Measurements from ENCODE around the gene ZNF597. TPM values are rescaled to one million over a fixed set of nuclear protein-coding genes. Genes with fewer than 3 reads are reported as not detected.

Gene ZNF597
- total RNA-seq, 1 donor from 2014 or later = 2.1 TPM

DNA sequence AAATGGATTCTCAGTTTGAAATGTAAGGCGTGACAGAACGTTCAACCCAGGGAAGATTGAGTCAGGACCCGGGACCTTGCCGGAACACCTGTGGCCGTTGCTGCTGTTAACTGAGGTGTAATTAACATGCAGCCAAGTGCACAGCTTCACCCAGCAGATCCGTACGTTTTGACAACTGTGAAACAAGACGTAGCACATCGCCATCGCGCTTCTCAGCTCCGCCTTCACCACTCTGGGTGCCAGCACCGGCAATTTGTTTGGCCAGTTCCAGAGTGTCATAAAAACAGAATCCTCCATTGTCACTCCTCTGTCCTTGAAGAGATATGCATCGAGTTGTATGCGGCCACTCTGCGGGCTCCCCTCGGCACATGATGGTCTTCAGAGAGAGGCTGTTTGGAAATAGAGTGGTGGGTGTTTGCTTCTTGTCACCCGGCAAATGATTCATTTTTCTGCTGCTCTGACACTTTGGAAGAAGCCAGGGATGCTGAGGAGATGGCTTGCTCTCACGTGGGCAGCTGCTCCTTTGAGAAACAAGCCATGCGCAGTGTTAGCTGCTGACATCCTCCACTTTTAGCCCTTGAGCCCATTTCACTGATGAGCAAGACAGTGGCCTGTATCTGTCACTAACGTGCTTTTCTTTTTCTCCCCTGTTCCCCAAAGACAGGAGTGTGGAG, 22.7 kb upstream of the ZNF597 start:
- Histone ChIP-seq H3K9me3 (ENCODE audit: control insufficient read depth in 3 of 3, low read length in 3 of 3) (no peaks in the 10 kb centered on the region), H3K36me3 (ENCODE audit: control insufficient read depth in 3 of 3, insufficient read depth in 3 of 3, low read length in 3 of 3) (peaks cover 8 to 13% (median 10%) of the 10 kb centered on the region in 3 donors), H3K9ac (ENCODE audit: low read depth in 1 of 3, low read length in 3 of 3) (no peak overlapping the region), H3K4me1 (ENCODE audit: control insufficient read depth in 3 of 3, insufficient read depth in 3 of 3, low read length in 3 of 3) (peaks cover 45 to 66% (median 46%) of the 10 kb centered on the region in 3 donors), H3K4me3 (ENCODE audit: low read length in 3 of 3) (no peak overlapping the region), H3K27me3 (ENCODE audit: control insufficient read depth in 3 of 3, insufficient read depth in 3 of 3, low read length in 3 of 3) (no peaks in the 10 kb centered on the region), H3K27ac (ENCODE audit: low read depth, low read length) (no peak overlapping the region)

DNA sequence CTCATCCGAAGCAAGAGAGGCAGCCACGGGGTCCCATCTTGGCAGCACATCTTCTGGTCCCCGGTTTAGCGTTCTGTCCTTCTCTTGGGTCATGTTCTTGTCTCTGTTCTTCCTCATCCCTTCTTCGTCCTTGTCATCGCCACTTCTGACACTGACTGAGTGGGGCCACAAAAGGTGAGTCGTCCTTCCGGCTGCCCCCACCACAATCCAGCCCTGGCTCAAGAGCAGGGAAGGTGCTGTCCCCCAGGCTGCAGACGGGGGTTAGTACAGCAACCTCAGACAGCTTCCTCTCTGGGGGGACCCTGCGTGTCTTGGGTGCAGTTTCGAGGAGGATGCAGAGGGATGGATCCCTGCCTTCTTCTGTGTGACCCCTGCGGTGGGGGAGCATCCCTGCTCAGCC, 22.0 kb upstream of the ZNF597 start:
- Histone ChIP-seq H3K9ac (ENCODE audit: low read depth in 1 of 3, low read length in 3 of 3) (no peak overlapping the region), H3K4me1 (ENCODE audit: control insufficient read depth in 3 of 3, insufficient read depth in 3 of 3, low read length in 3 of 3) (peaks cover 51 to 67% (median 54%) of the 10 kb centered on the region in 3 donors), H3K36me3 (ENCODE audit: control insufficient read depth in 3 of 3, insufficient read depth in 3 of 3, low read length in 3 of 3) (peaks cover 8 to 13% (median 10%) of the 10 kb centered on the region in 3 donors), H3K27ac (ENCODE audit: low read depth, low read length) (no peak overlapping the region), H3K4me3 (ENCODE audit: low read length in 3 of 3) (no peak overlapping the region), H3K9me3 (ENCODE audit: control insufficient read depth in 3 of 3, low read length in 3 of 3) (no peaks in the 10 kb centered on the region), H3K27me3 (ENCODE audit: control insufficient read depth in 3 of 3, insufficient read depth in 3 of 3, low read length in 3 of 3) (no peaks in the 10 kb centered on the region)

DNA sequence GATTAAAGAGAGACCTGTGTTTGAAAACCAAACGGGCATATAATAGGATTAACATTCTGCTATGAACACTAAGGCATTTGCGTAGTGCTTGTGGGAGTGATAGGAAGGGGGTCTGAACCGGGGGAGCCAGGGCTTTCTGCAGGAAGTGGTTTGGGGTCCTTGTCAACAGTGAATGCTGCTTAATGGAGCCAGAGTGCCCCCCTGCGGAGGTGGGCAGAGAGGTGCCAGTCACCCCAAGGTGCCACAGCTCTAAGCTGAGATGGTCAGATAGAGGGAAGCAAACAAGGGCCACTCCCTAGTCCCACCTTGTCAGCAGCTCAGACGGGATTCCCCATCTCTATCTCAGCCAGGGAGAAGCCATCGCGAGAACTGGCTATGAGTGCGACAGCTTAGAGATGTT, 17.8 kb upstream of the ZNF597 start:
- no peaks in the 10 kb centered on the region for H3K9me3 ChIP-seq (ENCODE audit: control insufficient read depth in 3 of 3, low read length in 3 of 3)
- H3K36me3 ChIP-seq (ENCODE audit: control insufficient read depth in 3 of 3, insufficient read depth in 3 of 3, low read length in 3 of 3) = peaks cover 4 to 7% (median 4%) of the 10 kb centered on the region in 3 donors
- H3K27ac ChIP-seq (ENCODE audit: low read depth, low read length) = no peak overlapping the region
- peak overlapping the region in 1 of 3 donors; percentile 13 for H3K4me3 ChIP-seq (ENCODE audit: low read length in 3 of 3)
- H3K4me1 ChIP-seq (ENCODE audit: control insufficient read depth in 3 of 3, insufficient read depth in 3 of 3, low read length in 3 of 3) = peaks cover 52 to 59% (median 55%) of the 10 kb centered on the region in 3 donors
- peak overlapping the region in 1 of 3 donors; percentile 40 for H3K9ac ChIP-seq (ENCODE audit: low read depth in 1 of 3, low read length in 3 of 3)
- H3K27me3 ChIP-seq (ENCODE audit: control insufficient read depth in 3 of 3, insufficient read depth in 3 of 3, low read length in 3 of 3) = no peaks in the 10 kb centered on the region

DNA sequence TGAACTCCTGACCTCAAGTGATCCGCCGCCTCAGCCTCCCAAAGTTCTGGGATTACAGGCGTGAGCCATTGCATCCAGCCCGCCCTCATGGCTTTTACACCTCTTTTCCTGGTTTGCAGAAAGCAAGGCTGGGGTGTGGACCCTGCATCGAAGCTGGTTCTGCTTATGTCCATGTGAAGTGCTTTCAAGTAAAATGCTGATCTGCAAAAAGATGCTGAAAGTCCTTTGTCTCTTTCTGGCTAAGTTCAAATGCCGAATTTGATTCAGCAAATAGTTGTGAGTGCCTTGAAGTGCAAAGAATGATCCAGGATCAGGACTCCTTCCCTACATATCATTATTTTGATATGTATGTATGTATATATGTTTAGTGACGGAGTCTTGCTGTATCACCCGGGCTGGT, 17.3 kb upstream of the ZNF597 start:
- Histone ChIP-seq H3K36me3 (ENCODE audit: control insufficient read depth in 3 of 3, insufficient read depth in 3 of 3, low read length in 3 of 3) (peaks cover 0 to 3% (median 0%) of the 10 kb centered on the region in 3 donors), H3K4me1 (ENCODE audit: control insufficient read depth in 3 of 3, insufficient read depth in 3 of 3, low read length in 3 of 3) (peaks cover 51 to 61% (median 54%) of the 10 kb centered on the region in 3 donors), H3K9ac (ENCODE audit: low read depth in 1 of 3, low read length in 3 of 3) (no peak overlapping the region), H3K9me3 (ENCODE audit: control insufficient read depth in 3 of 3, low read length in 3 of 3) (no peaks in the 10 kb centered on the region), H3K27ac (ENCODE audit: low read depth, low read length) (peak overlapping the region; percentile 14), H3K4me3 (ENCODE audit: low read length in 3 of 3) (no peak overlapping the region), H3K27me3 (ENCODE audit: control insufficient read depth in 3 of 3, insufficient read depth in 3 of 3, low read length in 3 of 3) (no peaks in the 10 kb centered on the region)

DNA sequence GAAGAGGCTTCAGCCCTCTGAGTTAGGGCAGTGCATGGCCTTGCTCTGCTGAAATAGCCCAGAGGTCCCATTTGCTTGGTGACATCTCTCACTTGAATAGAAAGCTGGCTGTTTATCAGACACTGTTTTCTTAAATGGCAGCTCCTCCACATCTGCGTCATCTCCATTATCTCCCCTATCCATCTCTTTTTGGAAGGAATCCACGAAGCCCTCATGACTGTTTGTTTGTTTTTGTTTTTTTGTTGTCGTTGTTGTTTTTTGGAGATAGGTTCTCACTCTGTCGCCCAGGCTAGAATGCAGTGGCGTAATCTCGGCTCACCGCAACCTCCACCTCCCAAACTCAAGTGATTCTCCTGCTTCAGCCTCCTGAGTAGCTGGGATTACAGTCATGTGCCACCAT, 16.8 kb upstream of the ZNF597 start:
- Histone ChIP-seq H3K9ac (ENCODE audit: low read depth in 1 of 3, low read length in 3 of 3) (peak overlapping the region in 2 of 3 donors; percentile 35 to 65), H3K4me1 (ENCODE audit: control insufficient read depth in 3 of 3, insufficient read depth in 3 of 3, low read length in 3 of 3) (peaks cover 47 to 57% (median 54%) of the 10 kb centered on the region in 3 donors), H3K4me3 (ENCODE audit: low read length in 3 of 3) (peak overlapping the region in 1 of 3 donors; percentile 89), H3K27me3 (ENCODE audit: control insufficient read depth in 3 of 3, insufficient read depth in 3 of 3, low read length in 3 of 3) (no peaks in the 10 kb centered on the region), H3K9me3 (ENCODE audit: control insufficient read depth in 3 of 3, low read length in 3 of 3) (no peaks in the 10 kb centered on the region), H3K36me3 (ENCODE audit: control insufficient read depth in 3 of 3, insufficient read depth in 3 of 3, low read length in 3 of 3) (no peaks in the 10 kb centered on the region), H3K27ac (ENCODE audit: low read depth, low read length) (peak overlapping the region; percentile 14)

DNA sequence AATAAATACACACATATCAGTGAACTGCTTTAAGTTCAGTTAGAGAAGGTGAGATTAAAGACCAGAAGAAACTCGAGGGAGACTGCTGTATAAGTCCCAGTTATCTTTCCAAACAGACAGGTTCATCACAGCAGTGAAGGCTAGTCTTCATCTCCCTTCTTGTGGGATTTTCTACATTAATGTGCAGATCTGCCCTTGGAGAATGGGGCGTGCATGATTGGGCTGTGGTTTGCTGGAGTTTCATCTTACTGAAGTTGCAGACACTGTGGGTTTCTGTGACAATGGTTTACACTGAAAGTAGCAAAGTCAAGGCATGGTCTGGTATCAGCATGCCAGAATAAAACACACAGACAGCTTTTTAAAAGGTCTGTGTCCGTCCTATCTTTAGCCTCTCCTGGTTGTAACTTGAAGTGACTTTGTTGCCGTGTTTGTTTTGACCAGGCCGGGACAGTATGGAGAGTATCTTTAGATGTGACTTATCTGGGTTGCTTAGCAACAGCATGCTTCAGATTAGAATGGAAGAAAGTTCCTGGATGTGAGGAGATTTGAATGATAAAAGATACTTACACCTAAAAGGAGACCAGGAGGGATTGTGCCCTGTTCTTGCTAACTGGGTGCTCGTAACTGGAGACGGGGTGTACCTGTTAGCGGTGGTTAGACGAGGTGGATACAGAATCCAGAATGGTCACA, 16.2 kb upstream of the ZNF597 start:
- Histone ChIP-seq H3K36me3 (ENCODE audit: control insufficient read depth in 3 of 3, insufficient read depth in 3 of 3, low read length in 3 of 3) (no peaks in the 10 kb centered on the region), H3K27ac (ENCODE audit: low read depth, low read length) (peak overlapping the region; percentile 93), H3K27me3 (ENCODE audit: control insufficient read depth in 3 of 3, insufficient read depth in 3 of 3, low read length in 3 of 3) (no peaks in the 10 kb centered on the region), H3K4me1 (ENCODE audit: control insufficient read depth in 3 of 3, insufficient read depth in 3 of 3, low read length in 3 of 3) (peaks cover 45 to 55% (median 53%) of the 10 kb centered on the region in 3 donors), H3K4me3 (ENCODE audit: low read length in 3 of 3) (peak overlapping the region; percentile 88 to 97 (median 89)), H3K9ac (ENCODE audit: low read depth in 1 of 3, low read length in 3 of 3) (peak overlapping the region; percentile 64 to 93 (median 65)), H3K9me3 (ENCODE audit: control insufficient read depth in 3 of 3, low read length in 3 of 3) (no peaks in the 10 kb centered on the region)

DNA sequence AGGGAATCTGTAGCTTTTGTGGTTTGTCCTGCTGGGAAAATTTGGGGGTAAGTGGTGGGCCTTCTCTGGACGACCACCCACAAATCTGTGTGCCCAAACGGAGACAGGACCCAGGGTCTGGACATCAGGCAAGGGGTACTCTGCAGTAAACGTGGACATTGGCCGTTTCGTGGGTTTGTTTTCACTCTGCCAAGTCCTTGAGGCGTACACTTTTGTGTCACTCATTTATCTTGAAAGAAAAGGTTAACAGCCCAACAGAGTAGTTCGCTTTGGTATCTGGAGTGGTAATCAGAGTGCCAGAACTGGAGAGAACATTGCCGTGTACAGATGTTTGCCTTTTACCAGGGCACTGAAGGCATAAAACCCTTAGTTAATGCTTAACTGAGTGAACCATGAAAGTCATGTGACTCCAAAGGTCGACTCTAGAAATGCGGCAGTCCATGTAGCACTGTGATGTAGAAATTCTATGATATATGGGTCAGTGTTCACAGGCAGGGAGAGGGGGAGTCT, 15.6 kb upstream of the ZNF597 start:
- Histone ChIP-seq H3K9ac (ENCODE audit: low read depth in 1 of 3, low read length in 3 of 3) (peak overlapping the region; percentile 64 to 93 (median 92)), H3K27me3 (ENCODE audit: control insufficient read depth in 3 of 3, insufficient read depth in 3 of 3, low read length in 3 of 3) (no peaks in the 10 kb centered on the region), H3K4me3 (ENCODE audit: low read length in 3 of 3) (peak overlapping the region; percentile 88 to 97 (median 89)), H3K27ac (ENCODE audit: low read depth, low read length) (peak overlapping the region; percentile 93), H3K4me1 (ENCODE audit: control insufficient read depth in 3 of 3, insufficient read depth in 3 of 3, low read length in 3 of 3) (peaks cover 40 to 52% (median 50%) of the 10 kb centered on the region in 3 donors), H3K36me3 (ENCODE audit: control insufficient read depth in 3 of 3, insufficient read depth in 3 of 3, low read length in 3 of 3) (no peaks in the 10 kb centered on the region), H3K9me3 (ENCODE audit: control insufficient read depth in 3 of 3, low read length in 3 of 3) (no peaks in the 10 kb centered on the region)

DNA sequence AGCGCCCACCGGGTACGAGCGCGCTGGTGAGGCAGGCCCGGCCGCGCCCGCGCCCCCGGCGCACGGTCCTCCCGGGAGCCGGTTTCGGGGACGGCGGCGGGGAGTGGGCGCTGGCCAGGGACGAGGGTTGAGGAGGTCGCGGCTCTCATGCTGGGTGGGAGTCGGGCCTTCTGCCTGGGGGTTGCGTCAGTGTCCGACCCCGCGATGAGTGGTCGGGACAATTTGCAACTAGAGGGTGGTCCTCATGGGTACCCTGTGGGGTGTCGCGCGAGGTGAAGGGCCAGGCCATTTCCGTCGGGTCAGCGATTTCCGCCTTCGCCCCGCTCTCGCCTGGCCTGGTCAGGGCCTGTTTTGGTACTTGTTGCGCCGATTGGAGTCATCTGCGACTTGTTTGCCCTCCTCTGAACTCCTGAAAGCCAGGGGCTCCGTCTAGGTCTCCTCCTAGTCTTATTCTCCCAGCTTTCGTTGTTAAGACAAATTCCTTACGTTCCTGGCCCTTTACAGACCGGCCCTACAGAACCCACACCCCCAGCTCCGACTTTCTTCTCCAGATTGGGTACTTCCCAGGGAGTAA, 15.1 kb upstream of the ZNF597 start:
- Histone ChIP-seq H3K4me3 (ENCODE audit: low read length in 3 of 3) (peak overlapping the region; percentile 88 to 97 (median 89)), H3K4me1 (ENCODE audit: control insufficient read depth in 3 of 3, insufficient read depth in 3 of 3, low read length in 3 of 3) (peaks cover 40 to 52% (median 50%) of the 10 kb centered on the region in 3 donors), H3K27me3 (ENCODE audit: control insufficient read depth in 3 of 3, insufficient read depth in 3 of 3, low read length in 3 of 3) (no peaks in the 10 kb centered on the region), H3K36me3 (ENCODE audit: control insufficient read depth in 3 of 3, insufficient read depth in 3 of 3, low read length in 3 of 3) (no peaks in the 10 kb centered on the region), H3K9me3 (ENCODE audit: control insufficient read depth in 3 of 3, low read length in 3 of 3) (no peaks in the 10 kb centered on the region), H3K9ac (ENCODE audit: low read depth in 1 of 3, low read length in 3 of 3) (peak overlapping the region; percentile 64 to 93 (median 92)), H3K27ac (ENCODE audit: low read depth, low read length) (peak overlapping the region; percentile 93)

DNA sequence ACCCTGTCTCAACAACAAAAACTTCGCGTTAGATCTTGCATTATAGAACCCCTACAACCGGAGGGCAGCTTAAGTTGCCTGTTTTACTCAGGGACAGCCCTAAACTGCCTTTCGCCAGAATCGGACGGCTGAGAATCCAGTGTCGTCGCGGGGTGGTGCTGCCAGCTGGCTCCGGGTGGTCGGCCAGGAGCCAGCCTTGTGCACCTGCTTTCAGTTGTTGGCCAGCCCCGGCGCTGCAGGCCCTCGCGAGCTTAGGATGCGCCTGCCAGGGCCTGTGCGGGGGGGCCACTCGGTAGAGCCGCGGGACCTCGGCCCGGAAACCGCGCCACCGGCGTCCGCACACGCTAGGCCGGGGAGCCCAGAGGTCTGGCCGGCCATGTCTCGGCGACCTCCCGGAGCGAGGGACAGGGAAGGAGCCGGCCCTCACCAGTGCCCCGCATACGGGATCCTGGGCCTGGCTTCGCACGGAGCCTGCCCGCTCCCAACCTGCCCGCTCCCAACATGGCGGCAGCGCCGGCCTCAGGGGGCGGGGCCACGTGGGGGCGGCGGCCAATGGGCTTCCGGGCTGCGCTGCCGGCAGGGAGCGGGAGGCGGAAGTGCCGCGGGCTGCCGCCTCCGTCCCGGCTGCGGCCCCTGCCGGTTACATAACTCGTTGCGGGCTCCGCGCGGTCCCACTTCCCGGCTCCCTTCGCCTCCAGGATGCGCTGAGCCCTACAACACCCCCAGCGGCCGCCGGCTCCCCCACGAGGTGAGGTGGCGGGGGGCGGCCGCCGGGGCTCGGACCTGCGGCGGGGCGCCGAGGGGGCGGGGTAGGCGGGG, 14.3 kb upstream of the ZNF597 start:
- Histone ChIP-seq H3K4me1 (ENCODE audit: control insufficient read depth in 3 of 3, insufficient read depth in 3 of 3, low read length in 3 of 3) (peaks cover 40 to 52% (median 50%) of the 10 kb centered on the region in 3 donors), H3K36me3 (ENCODE audit: control insufficient read depth in 3 of 3, insufficient read depth in 3 of 3, low read length in 3 of 3) (no peaks in the 10 kb centered on the region), H3K9ac (ENCODE audit: low read depth in 1 of 3, low read length in 3 of 3) (peak overlapping the region; percentile 87 to 97 (median 92)), H3K4me3 (ENCODE audit: low read length in 3 of 3) (peak overlapping the region; percentile 80 to 97 (median 88)), H3K9me3 (ENCODE audit: control insufficient read depth in 3 of 3, low read length in 3 of 3) (no peaks in the 10 kb centered on the region), H3K27me3 (ENCODE audit: control insufficient read depth in 3 of 3, insufficient read depth in 3 of 3, low read length in 3 of 3) (no peaks in the 10 kb centered on the region), H3K27ac (ENCODE audit: low read depth, low read length) (peak overlapping the region; percentile 93)
